ENCODE results near the gene LIPE.

Gene LIPE

DNA sequence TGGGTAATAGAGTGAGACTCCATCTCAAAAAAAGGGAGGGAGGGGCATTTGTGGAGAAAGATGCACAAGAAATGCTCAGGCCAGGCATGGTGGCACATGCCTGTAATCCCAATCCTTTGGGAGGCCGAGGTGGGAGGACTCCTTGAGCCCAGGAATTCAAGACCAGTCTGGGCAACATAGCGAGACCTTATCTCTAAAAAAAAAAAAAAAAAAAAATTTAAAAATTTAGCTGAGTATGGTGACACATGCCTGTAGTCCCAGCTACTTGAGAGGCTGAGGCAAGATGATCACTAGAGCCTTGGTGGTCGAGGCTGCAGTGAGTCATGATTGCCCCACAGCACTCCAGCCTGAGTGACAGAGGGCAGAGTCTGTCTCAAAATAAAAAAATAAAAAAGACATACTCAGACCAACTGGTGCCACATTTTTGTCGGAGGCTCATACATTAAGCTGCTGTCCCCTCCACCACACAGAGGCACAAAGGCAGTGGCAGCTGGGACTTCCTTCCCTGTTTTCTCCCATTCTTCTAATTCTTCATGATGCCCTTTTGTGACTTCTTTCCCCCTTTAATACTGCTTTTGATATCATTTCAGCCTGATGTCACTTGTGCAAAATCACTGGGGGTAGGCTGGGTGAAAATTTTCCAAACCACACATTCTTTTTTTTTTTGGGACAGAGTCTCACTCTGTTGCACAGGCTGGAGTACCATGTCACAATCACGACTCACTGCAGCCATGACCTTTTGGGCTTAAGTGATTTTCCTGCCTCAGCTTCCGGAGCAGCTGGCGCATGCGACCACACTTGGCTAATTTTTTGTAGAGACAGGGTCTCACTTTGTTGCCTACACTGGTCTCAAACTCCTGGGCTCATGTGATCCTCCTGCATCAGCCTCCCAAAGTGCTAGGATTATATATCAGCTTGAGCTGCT lies 42.4 kb upstream of the LIPE start:
- no peak overlapping the region for H3K27ac ChIP-seq (ENCODE audit: low read length)
- no peak overlapping the region for H2AFZ ChIP-seq (ENCODE audit: low read depth, low read length)
- H4K20me1 ChIP-seq (ENCODE audit: insufficient read depth, low read length), result no peaks in the 10 kb centered on the region
- no peak overlapping the region for H3K4me2 ChIP-seq (ENCODE audit: insufficient read depth, low read length)
- no peaks in the 10 kb centered on the region for H3K79me2 ChIP-seq (ENCODE audit: insufficient read depth, low read length)
- H3K9me3 ChIP-seq (ENCODE audit: insufficient read depth, low read length, severe bottlenecking), result no peaks in the 10 kb centered on the region
- H3K36me3 ChIP-seq (ENCODE audit: insufficient read depth, low read length), result no peaks in the 10 kb centered on the region
- TF ChIP-seq CTCF (IDR thresholded peaks at IDR 0.05; ENCODE audit: borderline replicate concordance, extremely low read depth, low read length, poor library complexity, severe bottlenecking) (no peak), EZH2 (IDR thresholded peaks at IDR 0.05; ENCODE audit: borderline replicate concordance, low read depth, low read length, severe bottlenecking) (no peak)
- ATAC-seq (ENCODE audit: insufficient read depth, low read depth) (no peak), DNase-seq (no peak)
- H3K27me3 ChIP-seq (ENCODE audit: insufficient read depth, low read length, poor library complexity), result no peaks in the 10 kb centered on the region
- no peak overlapping the region for H3K9ac ChIP-seq (ENCODE audit: low read depth, low read length)
- H3K4me3 ChIP-seq (ENCODE audit: low read depth in 1 of 2, low read length in 2 of 2), result no peak overlapping the region
- H3K4me1 ChIP-seq (ENCODE audit: insufficient read depth, low read length), result no peaks in the 10 kb centered on the region

DNA sequence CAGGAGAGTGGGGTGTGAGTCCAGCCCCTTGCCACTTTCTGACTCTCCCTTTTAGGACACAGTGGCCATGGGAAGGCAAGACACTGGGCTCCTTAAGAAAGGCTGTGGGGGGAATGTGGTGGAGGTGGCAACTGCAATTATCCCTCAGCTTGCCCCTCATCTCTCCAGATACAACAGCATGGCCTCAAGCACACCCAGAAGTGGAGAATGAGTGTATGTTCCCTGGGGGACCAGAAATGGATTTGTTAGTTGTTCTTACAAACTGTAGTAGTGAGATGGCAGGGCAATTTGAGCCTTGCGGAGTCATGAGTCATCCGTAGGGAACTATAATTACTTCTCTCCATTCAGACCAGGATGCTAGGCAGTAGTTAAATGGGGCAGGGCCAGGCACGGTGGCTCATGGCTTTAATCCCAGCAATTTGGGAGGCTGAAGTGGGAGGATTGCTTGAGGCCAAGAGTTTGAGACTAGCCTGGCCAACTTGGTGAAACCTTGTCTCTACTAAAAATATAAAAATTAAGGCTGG lies 41.1 kb upstream of the LIPE start:
- Histone ChIP-seq H3K4me3 (ENCODE audit: low read depth in 1 of 2, low read length in 2 of 2) (no peak overlapping the region), H3K36me3 (ENCODE audit: insufficient read depth, low read length) (no peaks in the 10 kb centered on the region), H3K27ac (ENCODE audit: low read length) (no peak overlapping the region), H3K4me1 (ENCODE audit: insufficient read depth, low read length) (no peaks in the 10 kb centered on the region), H3K9ac (ENCODE audit: low read depth, low read length) (no peak overlapping the region), H3K27me3 (ENCODE audit: insufficient read depth, low read length, poor library complexity) (no peaks in the 10 kb centered on the region), H3K9me3 (ENCODE audit: insufficient read depth, low read length, severe bottlenecking) (no peaks in the 10 kb centered on the region), H3K79me2 (ENCODE audit: insufficient read depth, low read length) (no peaks in the 10 kb centered on the region), H2AFZ (ENCODE audit: low read depth, low read length) (no peak overlapping the region), H3K4me2 (ENCODE audit: insufficient read depth, low read length) (no peak overlapping the region), H4K20me1 (ENCODE audit: insufficient read depth, low read length) (no peaks in the 10 kb centered on the region)
- TF ChIP-seq EZH2 (IDR thresholded peaks at IDR 0.05; ENCODE audit: borderline replicate concordance, low read depth, low read length, severe bottlenecking), result no peak
- no peak for TF ChIP-seq CTCF (IDR thresholded peaks at IDR 0.05; ENCODE audit: borderline replicate concordance, extremely low read depth, low read length, poor library complexity, severe bottlenecking)
- ATAC-seq (ENCODE audit: insufficient read depth, low read depth) (no peak), DNase-seq (no peak)

- H3K9ac ChIP-seq (ENCODE audit: low read depth, low read length), result no peak overlapping the region
- no peak for ATAC-seq (ENCODE audit: insufficient read depth, low read depth)
- H3K36me3 ChIP-seq (ENCODE audit: insufficient read depth, low read length), result no peaks in the 10 kb centered on the region
- no peaks in the 10 kb centered on the region for H3K79me2 ChIP-seq (ENCODE audit: insufficient read depth, low read length)
- no peak for DNase-seq
- no peaks in the 10 kb centered on the region for H3K4me1 ChIP-seq (ENCODE audit: insufficient read depth, low read length)
- H3K27ac ChIP-seq (ENCODE audit: low read length), result no peak overlapping the region
- TF ChIP-seq CTCF (IDR thresholded peaks at IDR 0.05; ENCODE audit: borderline replicate concordance, extremely low read depth, low read length, poor library complexity, severe bottlenecking), result no peak
- no peak overlapping the region for H2AFZ ChIP-seq (ENCODE audit: low read depth, low read length)
- H3K4me3 ChIP-seq (ENCODE audit: low read depth in 1 of 2, low read length in 2 of 2), result no peak overlapping the region
- H3K4me2 ChIP-seq (ENCODE audit: insufficient read depth, low read length), result no peak overlapping the region
- H3K9me3 ChIP-seq (ENCODE audit: insufficient read depth, low read length, severe bottlenecking), result no peaks in the 10 kb centered on the region
- H4K20me1 ChIP-seq (ENCODE audit: insufficient read depth, low read length), result no peaks in the 10 kb centered on the region
- H3K27me3 ChIP-seq (ENCODE audit: insufficient read depth, low read length, poor library complexity), result no peaks in the 10 kb centered on the region
These were observed 40.1 kb upstream of the LIPE start for GRCh38 chr19:42467183-42467760.

Measured in DND-41 (cell line).